GM23338 (cell line): ENCODE measurements around the gene YWHAQ.

Experiments
- CTCF ChIP-seq, 2 experiments: fragments of 200-600 bp in 1 of 2; sonication (generic) in 1 of 2; conservative IDR thresholded peaks; 2 replicates each; pipeline versions ENCODE4 v1.5.1 to v1.6.1; 2016 to 2017; ENCODE audit warnings: antibody characterized with exemption in 2 of 2, low read depth in 2 of 2, mild to moderate bottlenecking in 2 of 2, moderate library complexity in 1 of 2
- TF ChIP-seq, protein P1 (sequence below): fragments of 250-450 bp; sonication (Bioruptor Pico); IDR thresholded peaks from 2 replicates; pipeline ENCODE4 v1.5.0; 2020; ENCODE audit warnings: mild to moderate bottlenecking, moderate library complexity

DNA sequence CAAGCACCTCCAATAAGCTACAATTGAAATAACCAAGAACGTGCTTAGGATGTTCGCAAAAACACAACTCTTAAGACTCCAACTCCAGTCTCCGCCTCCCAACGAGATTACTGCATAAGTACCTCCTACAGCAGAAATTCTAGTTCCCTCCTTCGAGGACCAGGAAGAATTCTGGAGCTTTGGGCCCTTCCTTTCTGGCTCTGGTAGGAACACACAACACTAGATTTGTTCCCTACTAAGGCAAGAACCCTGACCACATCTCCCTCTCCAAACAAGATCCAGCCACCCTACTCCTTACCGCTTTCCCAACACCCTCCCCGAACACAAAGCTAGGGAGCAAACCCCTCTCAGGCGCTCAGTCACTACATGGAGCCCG is 75.9 kb downstream of the YWHAQ start:
- TF ChIP-seq CTCF (conservative IDR thresholded peaks at IDR 0.05; ENCODE audit: low read depth in 2 of 2), result no peak
- TF ChIP-seq, protein P1, sequence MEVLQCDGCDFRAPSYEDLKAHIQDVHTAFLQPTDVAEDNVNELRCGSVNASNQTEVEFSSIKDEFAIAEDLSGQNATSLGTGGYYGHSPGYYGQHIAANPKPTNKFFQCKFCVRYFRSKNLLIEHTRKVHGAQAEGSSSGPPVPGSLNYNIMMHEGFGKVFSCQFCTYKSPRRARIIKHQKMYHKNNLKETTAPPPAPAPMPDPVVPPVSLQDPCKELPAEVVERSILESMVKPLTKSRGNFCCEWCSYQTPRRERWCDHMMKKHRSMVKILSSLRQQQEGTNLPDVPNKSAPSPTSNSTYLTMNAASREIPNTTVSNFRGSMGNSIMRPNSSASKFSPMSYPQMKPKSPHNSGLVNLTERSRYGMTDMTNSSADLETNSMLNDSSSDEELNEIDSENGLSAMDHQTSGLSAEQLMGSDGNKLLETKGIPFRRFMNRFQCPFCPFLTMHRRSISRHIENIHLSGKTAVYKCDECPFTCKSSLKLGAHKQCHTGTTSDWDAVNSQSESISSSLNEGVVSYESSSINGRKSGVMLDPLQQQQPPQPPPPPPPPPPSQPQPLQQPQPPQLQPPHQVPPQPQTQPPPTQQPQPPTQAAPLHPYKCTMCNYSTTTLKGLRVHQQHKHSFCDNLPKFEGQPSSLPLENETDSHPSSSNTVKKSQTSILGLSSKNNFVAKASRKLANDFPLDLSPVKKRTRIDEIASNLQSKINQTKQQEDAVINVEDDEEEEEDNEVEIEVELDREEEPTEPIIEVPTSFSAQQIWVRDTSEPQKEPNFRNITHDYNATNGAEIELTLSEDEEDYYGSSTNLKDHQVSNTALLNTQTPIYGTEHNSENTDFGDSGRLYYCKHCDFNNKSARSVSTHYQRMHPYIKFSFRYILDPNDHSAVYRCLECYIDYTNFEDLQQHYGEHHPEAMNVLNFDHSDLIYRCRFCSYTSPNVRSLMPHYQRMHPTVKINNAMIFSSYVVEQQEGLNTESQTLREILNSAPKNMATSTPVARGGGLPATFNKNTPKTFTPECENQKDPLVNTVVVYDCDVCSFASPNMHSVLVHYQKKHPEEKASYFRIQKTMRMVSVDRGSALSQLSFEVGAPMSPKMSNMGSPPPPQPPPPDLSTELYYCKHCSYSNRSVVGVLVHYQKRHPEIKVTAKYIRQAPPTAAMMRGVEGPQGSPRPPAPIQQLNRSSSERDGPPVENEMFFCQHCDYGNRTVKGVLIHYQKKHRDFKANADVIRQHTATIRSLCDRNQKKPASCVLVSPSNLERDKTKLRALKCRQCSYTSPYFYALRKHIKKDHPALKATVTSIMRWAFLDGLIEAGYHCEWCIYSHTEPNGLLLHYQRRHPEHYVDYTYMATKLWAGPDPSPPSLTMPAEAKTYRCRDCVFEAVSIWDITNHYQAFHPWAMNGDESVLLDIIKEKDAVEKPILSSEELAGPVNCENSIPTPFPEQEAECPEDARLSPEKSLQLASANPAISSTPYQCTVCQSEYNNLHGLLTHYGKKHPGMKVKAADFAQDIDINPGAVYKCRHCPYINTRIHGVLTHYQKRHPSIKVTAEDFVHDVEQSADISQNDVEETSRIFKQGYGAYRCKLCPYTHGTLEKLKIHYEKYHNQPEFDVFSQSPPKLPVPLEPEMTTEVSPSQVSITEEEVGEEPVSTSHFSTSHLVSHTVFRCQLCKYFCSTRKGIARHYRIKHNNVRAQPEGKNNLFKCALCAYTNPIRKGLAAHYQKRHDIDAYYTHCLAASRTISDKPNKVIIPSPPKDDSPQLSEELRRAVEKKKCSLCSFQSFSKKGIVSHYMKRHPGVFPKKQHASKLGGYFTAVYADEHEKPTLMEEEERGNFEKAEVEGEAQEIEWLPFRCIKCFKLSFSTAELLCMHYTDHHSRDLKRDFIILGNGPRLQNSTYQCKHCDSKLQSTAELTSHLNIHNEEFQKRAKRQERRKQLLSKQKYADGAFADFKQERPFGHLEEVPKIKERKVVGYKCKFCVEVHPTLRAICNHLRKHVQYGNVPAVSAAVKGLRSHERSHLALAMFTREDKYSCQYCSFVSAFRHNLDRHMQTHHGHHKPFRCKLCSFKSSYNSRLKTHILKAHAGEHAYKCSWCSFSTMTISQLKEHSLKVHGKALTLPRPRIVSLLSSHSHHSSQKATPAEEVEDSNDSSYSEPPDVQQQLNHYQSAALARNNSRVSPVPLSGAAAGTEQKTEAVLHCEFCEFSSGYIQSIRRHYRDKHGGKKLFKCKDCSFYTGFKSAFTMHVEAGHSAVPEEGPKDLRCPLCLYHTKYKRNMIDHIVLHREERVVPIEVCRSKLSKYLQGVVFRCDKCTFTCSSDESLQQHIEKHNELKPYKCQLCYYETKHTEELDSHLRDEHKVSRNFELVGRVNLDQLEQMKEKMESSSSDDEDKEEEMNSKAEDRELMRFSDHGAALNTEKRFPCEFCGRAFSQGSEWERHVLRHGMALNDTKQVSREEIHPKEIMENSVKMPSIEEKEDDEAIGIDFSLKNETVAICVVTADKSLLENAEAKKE (CRISPR knock-in tag), result no peak
